Astrocyte (in vitro differentiated cells and primary cell): ENCODE data around the gene PRKACA. TPM values are rescaled to one million over a fixed set of nuclear protein-coding genes. Genes with fewer than 3 reads are reported as not detected.

Experiments used
- DNase-seq: peaks from one replicate; pipeline ENCODE4 v3.0.0-alpha.2; 2010; ENCODE audit warnings: low read depth
- FAIRE-seq: peaks from 2 replicates; lab custom pipeline; 2011; peaks lifted over from hg19 to GRCh38; lab: Jason Lieb, UNC
- H2AFZ ChIP-seq: 2 replicates; pipeline ENCODE4 v1.6.0; 2012; ENCODE audit warnings: low read depth, low read length, inconsistent platforms
- H3K27ac ChIP-seq: 2 replicates; pipeline ENCODE4 v1.5.1; 2011; ENCODE audit warnings: low read depth, low read length, inconsistent platforms
- H3K27me3 ChIP-seq: 2 replicates; pipeline ENCODE4 v1.6.0; 2011; ENCODE audit warnings: low read length, inconsistent platforms; ENCODE audit not compliant: insufficient read depth
- H3K36me3 ChIP-seq: 2 replicates; pipeline ENCODE4 v1.5.1; 2011; ENCODE audit warnings: low read length, inconsistent platforms; ENCODE audit not compliant: insufficient read depth
- H3K4me1 ChIP-seq: 2 replicates; pipeline ENCODE4 v1.5.1; 2011; ENCODE audit warnings: low read length, inconsistent platforms; ENCODE audit not compliant: insufficient read depth
- H3K4me2 ChIP-seq: 2 replicates; pipeline ENCODE4 v1.6.0; 2012; ENCODE audit warnings: low read length, inconsistent platforms
- H3K4me3 ChIP-seq: 2 replicates; pipeline ENCODE4 v1.5.1; 2011; ENCODE audit warnings: low read depth, mild to moderate bottlenecking, low read length, inconsistent platforms; ENCODE audit not compliant: insufficient read depth
- H3K79me2 ChIP-seq: 2 replicates; pipeline ENCODE4 v1.6.0; 2012; ENCODE audit warnings: mild to moderate bottlenecking, low read length, inconsistent platforms; ENCODE audit not compliant: insufficient read depth
- H3K9ac ChIP-seq: 2 replicates; pipeline ENCODE4 v1.6.0; 2012; ENCODE audit warnings: mild to moderate bottlenecking, low read length, inconsistent platforms
- H3K9me3 ChIP-seq: 2 replicates; pipeline ENCODE4 v1.5.1; 2012; ENCODE audit warnings: low read depth, mild to moderate bottlenecking, low read length, inconsistent platforms; ENCODE audit not compliant: insufficient read depth
- H4K20me1 ChIP-seq: 2 replicates; pipeline ENCODE4 v1.6.0; 2012; ENCODE audit warnings: low read length, inconsistent platforms; ENCODE audit not compliant: insufficient read depth
- H3K27ac Mint-ChIP-seq: one replicate; pipeline ENCODE4 v1.8.0; 2021; ENCODE audit warnings: mild to moderate bottlenecking, mixed read lengths; ENCODE audit not compliant: unreplicated experiment
- H3K27me3 Mint-ChIP-seq: one replicate; pipeline ENCODE4 v1.8.0; 2021; ENCODE audit warnings: low read depth, mixed read lengths; ENCODE audit not compliant: unreplicated experiment
- H3K36me3 Mint-ChIP-seq: one replicate; pipeline ENCODE4 v1.8.0; 2021; ENCODE audit warnings: low read depth, mixed read lengths; ENCODE audit not compliant: unreplicated experiment
- H3K4me1 Mint-ChIP-seq: one replicate; pipeline ENCODE4 v1.8.0; 2021; ENCODE audit warnings: low read depth, mixed read lengths; ENCODE audit not compliant: unreplicated experiment
- H3K4me3 Mint-ChIP-seq: one replicate; pipeline ENCODE4 v1.8.0; 2021; ENCODE audit warnings: mild to moderate bottlenecking, moderate library complexity, mixed read lengths; ENCODE audit not compliant: unreplicated experiment
- H3K9me3 Mint-ChIP-seq: one replicate; pipeline ENCODE4 v1.8.0; 2021; ENCODE audit warnings: mild to moderate bottlenecking, mixed read lengths; ENCODE audit not compliant: unreplicated experiment
- EZH2 ChIP-seq: IDR thresholded peaks from 2 replicates; pipeline ENCODE4 v1.6.1; 2012; ENCODE audit warnings: mild to moderate bottlenecking, low read length, inconsistent platforms; ENCODE audit not compliant: insufficient read depth
- total RNA-seq: library from RNA; stranded (reverse); gene quantifications from 2 replicates; pipeline ENCODE4 v1.2.1, GENCODE V29; 2021
- TF ChIP-seq, protein P1 (sequence below): IDR thresholded peaks from 2 replicates; pipeline ENCODE4 v1.5.1; 2011; ENCODE audit warnings: low read depth, mild to moderate bottlenecking, inconsistent platforms, low read length, moderate library complexity; ENCODE audit not compliant: insufficient read depth

Gene PRKACA
- total RNA-seq, 1 donor from 2014 or later = 80.5 TPM

DNA sequence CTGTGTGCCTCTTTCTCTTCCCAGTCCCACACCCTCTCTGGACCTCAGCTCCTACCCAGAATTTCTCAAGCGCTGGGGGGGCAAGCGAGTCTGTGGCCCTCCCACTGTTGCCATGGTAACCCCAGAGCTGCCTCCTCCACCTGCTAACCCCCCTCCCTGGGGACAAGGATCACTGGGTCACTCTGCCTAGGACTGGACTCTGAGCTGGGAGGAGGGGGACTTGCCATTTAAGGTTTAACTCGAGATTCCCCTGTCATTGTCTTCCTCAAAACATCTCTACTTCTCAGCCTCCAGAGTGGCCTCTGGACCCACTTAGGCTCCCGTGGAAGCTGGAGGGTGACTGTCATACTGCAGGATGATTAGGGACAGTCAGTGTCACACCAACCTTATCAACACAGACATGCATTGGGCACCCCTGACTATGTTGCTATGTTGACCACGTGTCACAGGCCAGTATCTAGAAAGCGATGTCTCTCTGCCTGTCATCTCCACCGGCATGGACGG, 57.9 kb downstream of the PRKACA start:
- Histone ChIP-seq H2AFZ (no peak overlapping the region), H3K27ac (no peak overlapping the region), H3K79me2 (no peaks in the 10 kb centered on the region), H3K4me3 (no peak overlapping the region), H3K36me3 (no peaks in the 10 kb centered on the region), H3K27me3 (peaks cover 18% of the 10 kb centered on the region), H3K4me1 (peaks cover 3% of the 10 kb centered on the region), H3K4me2 (no peak overlapping the region), H3K9me3 (no peaks in the 10 kb centered on the region), H4K20me1 (no peaks in the 10 kb centered on the region), H3K9ac (no peak overlapping the region)
- peaks cover 36% of the 10 kb centered on the region for H3K27me3 Mint-ChIP-seq
- no peak overlapping the region for H3K4me3 Mint-ChIP-seq
- H3K9me3 Mint-ChIP-seq = peaks cover 1% of the 10 kb centered on the region
- no peaks in the 10 kb centered on the region for H3K36me3 Mint-ChIP-seq
- no peaks in the 10 kb centered on the region for H3K4me1 Mint-ChIP-seq
- TF ChIP-seq, protein P1, sequence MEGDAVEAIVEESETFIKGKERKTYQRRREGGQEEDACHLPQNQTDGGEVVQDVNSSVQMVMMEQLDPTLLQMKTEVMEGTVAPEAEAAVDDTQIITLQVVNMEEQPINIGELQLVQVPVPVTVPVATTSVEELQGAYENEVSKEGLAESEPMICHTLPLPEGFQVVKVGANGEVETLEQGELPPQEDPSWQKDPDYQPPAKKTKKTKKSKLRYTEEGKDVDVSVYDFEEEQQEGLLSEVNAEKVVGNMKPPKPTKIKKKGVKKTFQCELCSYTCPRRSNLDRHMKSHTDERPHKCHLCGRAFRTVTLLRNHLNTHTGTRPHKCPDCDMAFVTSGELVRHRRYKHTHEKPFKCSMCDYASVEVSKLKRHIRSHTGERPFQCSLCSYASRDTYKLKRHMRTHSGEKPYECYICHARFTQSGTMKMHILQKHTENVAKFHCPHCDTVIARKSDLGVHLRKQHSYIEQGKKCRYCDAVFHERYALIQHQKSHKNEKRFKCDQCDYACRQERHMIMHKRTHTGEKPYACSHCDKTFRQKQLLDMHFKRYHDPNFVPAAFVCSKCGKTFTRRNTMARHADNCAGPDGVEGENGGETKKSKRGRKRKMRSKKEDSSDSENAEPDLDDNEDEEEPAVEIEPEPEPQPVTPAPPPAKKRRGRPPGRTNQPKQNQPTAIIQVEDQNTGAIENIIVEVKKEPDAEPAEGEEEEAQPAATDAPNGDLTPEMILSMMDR = no peak
- no peak for FAIRE-seq
- H3K27ac Mint-ChIP-seq = no peak overlapping the region
- no peak for DNase-seq

DNA sequence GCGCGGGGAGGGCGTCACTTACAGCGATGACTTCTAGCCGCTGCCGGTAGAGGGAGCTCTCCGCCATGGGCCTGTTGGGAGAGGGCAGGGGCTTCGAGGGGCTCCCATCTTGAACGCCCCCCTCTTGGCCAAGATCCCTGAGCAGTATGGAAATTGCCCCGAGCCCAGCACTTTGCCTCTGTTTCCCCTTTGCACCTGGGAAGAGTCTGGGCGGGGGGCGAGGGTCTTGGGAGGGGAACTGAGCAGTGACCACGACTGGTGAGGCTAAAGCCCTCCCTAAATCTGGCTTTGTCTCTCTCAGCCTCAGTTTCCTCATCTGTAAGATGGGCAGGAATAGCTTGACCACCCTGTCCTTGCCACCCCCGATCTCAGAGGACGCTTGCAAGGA, 58.5 kb downstream of the PRKACA start:
- H3K27me3 Mint-ChIP-seq = peaks cover 42% of the 10 kb centered on the region
- Histone ChIP-seq H4K20me1 (no peaks in the 10 kb centered on the region), H2AFZ (no peak overlapping the region), H3K4me3 (no peak overlapping the region), H3K27me3 (peaks cover 18% of the 10 kb centered on the region), H3K27ac (no peak overlapping the region), H3K9ac (no peak overlapping the region), H3K9me3 (no peaks in the 10 kb centered on the region), H3K79me2 (no peaks in the 10 kb centered on the region), H3K4me1 (peaks cover 3% of the 10 kb centered on the region), H3K4me2 (no peak overlapping the region), H3K36me3 (no peaks in the 10 kb centered on the region)
- H3K4me1 Mint-ChIP-seq = no peaks in the 10 kb centered on the region
- H3K4me3 Mint-ChIP-seq = no peak overlapping the region
- TF ChIP-seq, protein P1 = peak; percentile 30
- TF ChIP-seq EZH2 = no peak
- peaks cover 1% of the 10 kb centered on the region for H3K9me3 Mint-ChIP-seq
- no peaks in the 10 kb centered on the region for H3K36me3 Mint-ChIP-seq
- no peak for FAIRE-seq
- no peak for DNase-seq
- no peak overlapping the region for H3K27ac Mint-ChIP-seq

DNA sequence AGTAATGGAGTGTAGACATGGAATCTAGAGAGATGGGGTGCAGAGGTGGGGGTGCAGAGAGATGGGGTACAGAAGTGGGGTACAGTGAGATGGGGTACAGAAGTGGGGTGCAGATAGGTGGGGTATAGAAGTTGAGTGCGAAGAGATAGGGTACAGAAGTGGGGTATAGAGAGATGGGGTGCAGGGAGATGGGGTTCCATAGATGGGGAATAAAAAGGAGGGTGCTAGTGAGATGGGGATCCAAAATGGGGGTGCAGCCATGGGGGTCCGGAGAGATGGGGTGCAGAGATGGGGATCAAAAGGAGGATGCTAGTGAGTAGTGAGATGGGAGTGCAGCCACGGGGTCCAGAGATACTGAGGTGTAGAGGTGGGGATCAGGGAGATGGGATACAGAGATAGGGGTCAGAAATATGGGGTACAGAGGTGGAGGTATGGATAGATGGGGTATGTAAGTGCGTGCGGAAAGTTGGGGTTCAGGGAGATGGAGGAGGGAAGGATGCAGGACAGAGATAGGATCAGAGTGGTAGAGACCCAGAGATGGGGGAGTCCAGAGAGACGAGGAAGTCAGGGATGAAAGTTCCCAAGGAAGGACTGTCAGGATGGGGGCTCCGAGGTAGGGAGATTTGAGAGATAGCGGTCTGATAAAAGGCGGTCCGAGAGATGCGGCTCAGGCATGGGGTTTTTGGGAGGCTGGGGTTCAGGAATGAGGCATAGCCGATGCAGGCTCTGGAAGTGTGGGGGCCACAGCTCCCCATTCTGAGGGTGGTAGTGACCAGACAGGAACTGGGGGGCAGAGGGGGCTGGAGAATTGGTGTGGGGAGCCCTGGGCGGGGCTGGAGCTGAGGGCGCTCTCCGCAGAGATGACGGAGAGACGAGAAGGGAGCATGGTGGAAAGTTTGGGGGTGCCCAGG, 59.1 kb downstream of the PRKACA start:
- Mint-ChIP-seq H3K4me1 (no peaks in the 10 kb centered on the region), H3K4me3 (peak overlapping the region; percentile 14), H3K27me3 (peaks cover 46% of the 10 kb centered on the region), H3K9me3 (peaks cover 1% of the 10 kb centered on the region), H3K27ac (no peak overlapping the region), H3K36me3 (no peaks in the 10 kb centered on the region)
- TF ChIP-seq, protein P1 = no peak
- TF ChIP-seq EZH2 = no peak
- Histone ChIP-seq H2AFZ (peak overlapping the region; percentile 34), H3K9ac (peak overlapping the region; percentile 31), H3K4me3 (no peak overlapping the region), H3K4me2 (peak overlapping the region; percentile 80), H3K4me1 (peaks cover 3% of the 10 kb centered on the region), H4K20me1 (no peaks in the 10 kb centered on the region), H3K27ac (no peak overlapping the region), H3K27me3 (peaks cover 18% of the 10 kb centered on the region), H3K79me2 (no peaks in the 10 kb centered on the region), H3K36me3 (no peaks in the 10 kb centered on the region), H3K9me3 (no peaks in the 10 kb centered on the region)
- FAIRE-seq (no peak), DNase-seq (no peak)
